ENCODE measurements around the gene IFI30. TPM values are rescaled to one million over a fixed set of nuclear protein-coding genes. Genes with fewer than 3 reads are reported as not detected.

The IFI30 gene
- 11.4 to 18.5 TPM (median 15.0 TPM) in 5 replicates for total RNA-seq (2022; extraction: Qiagen RNA extraction)

DNA sequence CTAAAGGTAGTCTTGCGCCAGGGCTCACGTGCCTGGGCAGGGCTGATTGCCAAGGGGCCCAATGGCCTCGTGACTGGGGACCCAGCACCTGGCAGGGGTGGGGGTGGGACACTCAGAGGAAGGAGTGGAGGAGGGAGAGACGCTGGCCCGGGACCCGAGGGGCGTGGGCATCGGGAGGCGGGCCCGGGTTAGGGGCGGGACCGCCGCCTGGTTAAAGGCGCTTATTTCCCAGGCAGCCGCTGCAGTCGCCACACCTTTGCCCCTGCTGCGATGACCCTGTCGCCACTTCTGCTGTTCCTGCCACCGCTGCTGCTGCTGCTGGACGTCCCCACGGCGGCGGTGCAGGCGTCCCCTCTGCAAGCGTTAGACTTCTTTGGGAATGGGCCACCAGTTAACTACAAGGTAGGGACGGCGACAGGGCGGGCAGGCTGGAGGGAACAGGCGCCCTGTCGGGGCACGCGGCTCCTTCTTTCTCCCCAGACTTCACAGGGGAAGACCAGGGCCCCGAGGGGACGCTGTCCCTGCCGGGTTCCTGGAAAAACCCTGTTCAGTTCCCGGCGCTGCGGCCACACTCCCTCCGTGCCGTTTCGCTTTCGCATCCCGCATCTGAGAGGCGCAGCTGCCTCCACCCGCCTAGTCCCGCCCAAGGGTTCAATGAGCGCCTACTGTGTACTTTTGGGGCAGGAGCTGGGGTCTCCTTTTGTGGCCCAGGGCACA is at the start of gene IFI30:
IFI30 (plus strand) TSS at position 242 of the 717 bp plus-strand sequence; CDS start at position 271, 29 bp downstream.

DNA sequence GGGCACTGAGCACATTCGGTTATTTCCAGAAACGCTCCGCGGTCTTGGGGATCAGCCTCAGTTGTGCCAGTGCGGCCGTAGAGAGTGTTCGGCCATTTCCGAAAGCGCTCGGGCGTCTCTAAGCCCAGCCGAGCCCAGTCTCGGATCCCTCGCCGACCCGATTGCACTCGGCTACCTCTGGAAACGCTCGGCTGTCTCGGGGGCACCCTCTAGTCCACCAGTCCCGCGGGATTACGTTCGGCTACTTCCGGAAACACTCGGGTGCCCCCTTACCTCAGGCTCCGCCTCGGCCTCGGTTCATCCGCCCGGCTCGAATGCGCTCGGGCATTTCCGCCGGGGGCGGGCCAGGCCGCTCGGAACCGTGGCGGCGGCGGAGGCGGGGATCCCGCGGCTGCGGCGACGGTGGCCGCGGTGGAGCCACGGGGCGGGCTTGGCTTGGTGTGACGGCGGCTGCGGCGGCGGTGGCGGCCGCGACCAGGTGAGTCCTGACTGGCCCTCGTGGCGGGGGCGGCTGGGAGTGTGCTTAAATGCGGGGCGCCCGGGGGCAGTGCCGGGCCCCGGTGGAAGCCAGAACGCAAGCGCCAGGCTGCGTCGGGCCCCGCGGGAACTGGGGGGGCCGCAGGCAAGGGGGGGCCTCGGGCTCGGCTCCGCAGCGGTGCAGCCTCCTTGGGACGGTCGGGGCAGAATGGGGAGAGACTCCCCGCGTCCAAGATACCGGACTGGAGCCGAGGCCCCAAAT is 20.6 kb upstream of the IFI30 start, which contains the start of gene PIK3R2:
PIK3R2 (plus strand) TSS at position 347 of the 739 bp plus-strand sequence. CDS start 2,717 bp downstream, outside the sequence.

DNA sequence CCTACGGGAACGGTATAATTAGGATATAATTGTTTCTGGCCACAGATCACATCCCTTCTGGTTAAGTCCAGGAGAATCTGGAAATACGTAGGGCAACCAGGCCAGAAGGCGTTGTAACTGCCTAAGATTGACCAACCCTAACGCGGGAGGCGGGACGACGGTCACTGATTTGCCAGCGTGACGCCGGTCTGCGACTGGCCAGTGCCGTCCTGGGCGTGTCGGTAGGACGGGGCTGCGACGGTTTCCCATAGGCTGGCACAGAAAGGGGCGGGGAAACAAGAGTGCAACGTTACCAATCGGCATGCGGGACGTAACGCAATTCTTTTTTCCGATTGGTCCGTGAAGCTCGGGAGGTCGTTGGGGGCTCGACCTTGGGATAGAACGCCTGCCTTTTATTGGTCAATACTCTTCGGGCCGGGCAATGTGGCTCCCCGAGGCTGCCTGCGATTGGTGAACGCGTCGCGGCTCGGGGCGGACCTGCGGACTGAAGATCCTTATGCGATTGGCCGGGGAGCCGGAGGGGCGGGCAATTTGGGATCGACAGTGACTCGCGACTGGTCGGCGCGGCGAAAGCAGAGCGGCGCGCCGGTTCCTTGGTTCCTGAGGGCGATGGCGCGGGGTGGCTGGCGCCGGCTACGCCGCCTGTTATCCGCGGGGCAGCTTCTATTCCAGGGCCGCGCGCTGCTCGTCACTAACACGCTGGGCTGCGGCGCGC is 19.2 kb downstream of the IFI30 start, which contains the start of gene MPV17L2:
MPV17L2 (plus strand) TSS at position 546 of the 715 bp plus-strand sequence; CDS start at position 610, 64 bp downstream.

DNA sequence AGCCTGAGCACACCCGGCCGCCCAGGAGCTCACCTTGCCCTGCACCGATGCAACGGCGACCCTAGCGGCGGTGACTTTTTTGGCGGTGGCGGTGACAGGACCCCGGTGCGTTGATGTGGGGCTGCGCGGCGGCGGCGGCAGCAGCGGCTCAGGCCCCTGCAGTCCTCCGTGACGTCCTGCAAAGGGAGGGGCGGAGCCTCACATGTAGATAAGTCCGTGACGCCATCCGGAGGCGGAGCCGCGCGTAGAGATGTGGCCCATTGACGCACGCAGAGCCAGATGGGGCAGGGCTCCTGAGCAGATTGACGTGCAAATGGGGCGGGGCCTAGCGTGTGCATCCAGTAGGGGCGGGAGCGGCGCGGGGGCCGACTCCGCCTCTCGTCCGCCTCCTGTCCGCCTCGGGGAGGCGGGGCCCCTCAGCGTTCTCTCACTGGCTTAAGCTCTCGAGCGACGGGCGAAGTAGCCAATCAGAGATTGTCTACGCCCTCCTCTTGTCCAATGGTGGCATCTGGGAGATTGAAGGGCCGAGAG is 30.3 kb downstream of the IFI30 start, which contains the start of gene RAB3A:
RAB3A (minus strand) TSS at position 180 of the 531 bp plus-strand sequence. CDS start 1,302 bp downstream, outside the sequence.

DNA sequence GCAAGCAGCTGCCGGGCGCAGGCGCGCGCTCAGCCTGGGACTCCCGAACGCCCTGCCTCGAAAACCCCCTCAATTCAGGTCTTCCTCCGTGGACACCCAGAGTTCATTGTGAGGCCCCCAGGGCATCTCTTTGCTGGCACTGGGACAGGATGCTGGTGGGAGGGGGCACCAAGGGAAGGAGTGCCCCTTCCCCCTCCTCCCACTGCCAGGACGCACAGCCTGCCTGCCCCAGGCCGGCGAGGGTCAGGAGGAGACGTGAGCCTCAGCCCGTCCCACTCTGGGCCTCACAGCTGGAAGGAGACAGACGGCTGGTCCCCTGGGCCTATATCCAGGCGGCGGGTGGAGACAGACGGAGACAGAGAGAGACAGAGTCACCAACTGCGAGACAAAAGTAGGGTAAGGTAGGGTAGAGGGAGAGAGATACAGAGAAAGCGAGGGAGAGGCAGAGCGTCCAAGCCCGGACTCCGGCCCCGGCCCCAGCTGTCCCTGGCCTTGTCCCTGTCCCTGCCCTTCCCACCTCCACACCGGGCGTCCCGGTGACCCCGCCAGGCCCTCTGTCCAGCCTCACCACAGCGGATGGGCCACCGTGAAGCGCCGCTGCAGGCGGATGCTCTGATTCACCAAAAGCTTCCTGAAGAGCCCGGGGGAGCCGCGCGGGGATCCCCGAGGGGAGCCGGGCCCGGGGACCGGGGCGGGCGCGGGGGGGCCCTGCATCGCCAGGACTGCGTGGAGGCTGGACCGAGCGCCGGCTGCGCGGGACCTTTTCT is 52.3 kb downstream of the IFI30 start, which contains the start of gene PDE4C:
PDE4C (minus strand) TSS at position 737 of the 767 bp plus-strand sequence; CDS start at position 714, 23 bp downstream.

Other genes starting within 250 kb of the IFI30 start
- gene CCDC124, start 240.8 kb upstream of the IFI30 start, total RNA-seq (2022; extraction: Qiagen RNA extraction) = 92.9 to 119 TPM (median 107 TPM) in 5 replicates
- 0.41 to 1.2 TPM (median 0.66 TPM) in 5 replicates for gene KCNN1, start 206.7 kb upstream of the IFI30 start, total RNA-seq (2022; extraction: Qiagen RNA extraction)
- gene ARRDC2, start 165.6 kb upstream of the IFI30 start, total RNA-seq (2022; extraction: Qiagen RNA extraction) = 46.8 to 55.2 TPM (median 53.1 TPM) in 5 replicates
- not detected in 5 replicates for gene IL12RB1, start 86.9 kb upstream of the IFI30 start, total RNA-seq (2022; extraction: Qiagen RNA extraction)
- gene MAST3, start 76.0 kb upstream of the IFI30 start, total RNA-seq (2022; extraction: Qiagen RNA extraction) = 1.8 to 2.7 TPM (median 2.1 TPM) in 5 replicates
- gene PIK3R2, start 20.6 kb upstream of the IFI30 start, total RNA-seq (2022; extraction: Qiagen RNA extraction) = 2.0 to 13.2 TPM (median 10.1 TPM) in 5 replicates
- 8.5 to 12.0 TPM (median 11.4 TPM) in 5 replicates for gene MPV17L2, start 19.4 kb downstream of the IFI30 start, total RNA-seq (2022; extraction: Qiagen RNA extraction)
- gene RAB3A, start 30.2 kb downstream of the IFI30 start, total RNA-seq (2022; extraction: Qiagen RNA extraction) = 0.38 to 0.86 TPM (median 0.75 TPM) in 5 replicates
- gene PDE4C, start 52.6 kb downstream of the IFI30 start, total RNA-seq (2022; extraction: Qiagen RNA extraction) = 0.20 to 0.63 TPM (median 0.33 TPM) in 5 replicates
- gene IQCN, start 100.6 kb downstream of the IFI30 start, total RNA-seq (2022; extraction: Qiagen RNA extraction) = 0.58 to 1.0 TPM (median 0.78 TPM) in 5 replicates
- gene JUND, start 107.8 kb downstream of the IFI30 start, total RNA-seq (2022; extraction: Qiagen RNA extraction) = 21.8 to 47.6 TPM (median 41.7 TPM) in 5 replicates
- gene LSM4, start 149.3 kb downstream of the IFI30 start, total RNA-seq (2022; extraction: Qiagen RNA extraction) = 199 to 250 TPM (median 235 TPM) in 5 replicates
- 2.3 to 3.5 TPM (median 2.8 TPM) in 5 replicates for gene PGPEP1, start 166.8 kb downstream of the IFI30 start, total RNA-seq (2022; extraction: Qiagen RNA extraction)
- gene GDF15, start 212.3 kb downstream of the IFI30 start, total RNA-seq (2022; extraction: Qiagen RNA extraction) = 11.9 to 24.9 TPM (median 20.6 TPM) in 5 replicates
- not detected in 5 replicates for gene LRRC25, start 223.8 kb downstream of the IFI30 start, total RNA-seq (2022; extraction: Qiagen RNA extraction)
- gene SSBP4, start 245.6 kb downstream of the IFI30 start, total RNA-seq (2022; extraction: Qiagen RNA extraction) = 31.8 to 51.7 TPM (median 46.8 TPM) in 5 replicates

Measured in A549 treated with Hydrocortisone at 1 μM for 4 hours (cell line).